GM12892 (cell line): ENCODE measurements around the gene VAV2.

ENCODE experiments used
- POLR2A ChIP-seq: IDR thresholded peaks from 2 replicates; pipeline ENCODE4 v1.6.1; 2011; ENCODE audit warnings: low read depth, low read length, control low read depth
- POLR2AphosphoS5 ChIP-seq: IDR thresholded peaks from 2 replicates; pipeline ENCODE4 v1.6.1; 2011; ENCODE audit warnings: low read depth, low read length, control low read depth
- TAF1 ChIP-seq: IDR thresholded peaks from 2 replicates; pipeline ENCODE4 v1.6.1; 2011; ENCODE audit warnings: low read depth, mild to moderate bottlenecking, control low read depth, low read length, borderline replicate concordance

GRCh38 chr9:133786907-133787753 lies 205.0 kb downstream of the VAV2 start:
- TF ChIP-seq POLR2A (peak; percentile 45; the same call in 1 of the 2 replicates), TAF1 (no peak), POLR2AphosphoS5 (no peak)
